Inflammatory macrophage (primary cell): ENCODE data around the gene LPP.
"Not testable (repeated sequence)": the region's sequence is repeated elsewhere in the genome, so short reads cannot be mapped to it uniquely, and the experiment has no call there.

Source experiments
- DNase-seq, 2 donors: peaks; one replicate each; pipeline ENCODE4 v3.0.0-alpha.2; 2020 to 2022

The LPP gene

GRCh38 chr3:188691004-188691403 is 537.0 kb downstream of the LPP start:
- no peak for DNase-seq

GRCh38 chr3:188691665-188692064 is 537.7 kb downstream of the LPP start:
- DNase-seq = no peak

GRCh38 chr3:188692700-188693099 is 538.7 kb downstream of the LPP start:
- no peak for DNase-seq

- no peak for DNase-seq
Measured at GRCh38 chr3:188693435-188693834, 539.5 kb downstream of the LPP start.

GRCh38 chr3:188695241-188695640 is 541.3 kb downstream of the LPP start:
- DNase-seq = no peak

- no peak for DNase-seq
Measured at GRCh38 chr3:188697127-188697526, 543.2 kb downstream of the LPP start.

- DNase-seq = no peak
Measured at GRCh38 chr3:188698436-188698835, 544.5 kb downstream of the LPP start.

GRCh38 chr3:188700501-188700900 is 546.5 kb downstream of the LPP start:
- no peak for DNase-seq

GRCh38 chr3:188700918-188701317 is 547.0 kb downstream of the LPP start:
- no peak for DNase-seq

GRCh38 chr3:188701485-188701969 is 547.6 kb downstream of the LPP start:
- DNase-seq = peak; percentile 85 to 94

- not testable (repeated sequence) for DNase-seq
Measured at GRCh38 chr3:188702028-188702427, 548.1 kb downstream of the LPP start.

GRCh38 chr3:188706176-188706575 is 552.2 kb downstream of the LPP start:
- no peak for DNase-seq

- no peak for DNase-seq
Measured at GRCh38 chr3:188706599-188706998, 552.6 kb downstream of the LPP start.

- peak; percentile 77 to 84 for DNase-seq
Measured at GRCh38 chr3:188707381-188708288, 553.7 kb downstream of the LPP start.

- peak; percentile 65 to 76 for DNase-seq
Measured at GRCh38 chr3:188711881-188712247, 557.9 kb downstream of the LPP start.

- peak; percentile 89 to 93 for DNase-seq
Measured at GRCh38 chr3:188712248-188712924, 558.4 kb downstream of the LPP start.

GRCh38 chr3:188712991-188713390 is 559.0 kb downstream of the LPP start:
- DNase-seq = peak; percentile 65 to 68

- DNase-seq = no peak
Measured at GRCh38 chr3:188719545-188719944, 565.6 kb downstream of the LPP start.

- DNase-seq = no peak
Measured at GRCh38 chr3:188720215-188720614, 566.3 kb downstream of the LPP start.

GRCh38 chr3:188720636-188721035 is 566.7 kb downstream of the LPP start:
- peak; percentile 43 to 54 for DNase-seq

- no peak for DNase-seq
Measured at GRCh38 chr3:188721312-188721711, 567.4 kb downstream of the LPP start.

- no peak for DNase-seq
Measured at GRCh38 chr3:188721990-188722389, 568.0 kb downstream of the LPP start.

GRCh38 chr3:188722963-188723362 is 569.0 kb downstream of the LPP start:
- no peak for DNase-seq

- DNase-seq = no peak
Measured at GRCh38 chr3:188727052-188727451, 573.1 kb downstream of the LPP start.
